ENCODE measurements around the gene PIK3R5. TPM values are rescaled to one million over a fixed set of nuclear protein-coding genes. Genes with fewer than 3 reads are reported as not detected.

PIK3R5 gene
- polyA plus RNA-seq, 1 donor (not counting 4 experiments of a cell fraction or from before 2014, with no cell fraction given): not detected

DNA sequence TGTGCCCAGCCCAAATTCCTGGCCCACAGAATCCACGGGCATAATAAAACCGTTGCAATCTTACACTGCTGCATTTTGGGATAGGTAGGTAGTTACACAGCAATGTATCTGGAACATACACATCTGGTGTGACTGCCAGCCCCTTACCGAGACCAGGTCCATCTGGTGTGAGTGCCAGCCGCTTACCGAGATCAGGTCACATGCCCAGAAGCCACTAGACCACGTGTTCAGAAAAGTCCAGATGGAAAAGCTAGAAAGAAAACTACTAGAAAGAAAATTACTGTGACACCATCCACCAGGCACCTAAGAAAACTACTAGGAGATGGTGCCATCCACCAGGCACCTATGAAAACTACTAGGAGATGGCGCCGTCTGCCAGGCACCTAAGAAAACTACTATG, 19.4 kb downstream of the PIK3R5 start:
- Histone ChIP-seq H3K79me2 (ENCODE audit: control insufficient read depth, insufficient read depth, low read length) (no peaks in the 10 kb centered on the region), H3K36me3 (ENCODE audit: control insufficient read depth in 2 of 2, extremely low read depth in 1 of 2, insufficient read depth in 2 of 2, low read length in 2 of 2) (no peaks in the 10 kb centered on the region), H4K20me1 (ENCODE audit: control insufficient read depth, extremely low read depth, insufficient read depth, low read length) (no peaks in the 10 kb centered on the region), H3K9me1 (ENCODE audit: control insufficient read depth, extremely low read depth, insufficient read depth, low read length) (no peaks in the 10 kb centered on the region), H2AFZ (ENCODE audit: control insufficient read depth, low read length) (no peak overlapping the region), H3K9me3 (ENCODE audit: control insufficient read depth, low read depth, low read length) (no peaks in the 10 kb centered on the region), H3K9ac (ENCODE audit: control insufficient read depth, extremely low read depth, insufficient read depth, low read length) (no peak overlapping the region), H3K27ac (ENCODE audit: control insufficient read depth, insufficient read depth, low read length) (no peak overlapping the region), H3K27me3 (ENCODE audit: control insufficient read depth, extremely low read depth, insufficient read depth, low read length) (no peaks in the 10 kb centered on the region), H3K4me2 (ENCODE audit: control insufficient read depth, extremely low read depth, insufficient read depth, low read depth, low read length) (no peak overlapping the region), H3K4me1 (ENCODE audit: control insufficient read depth, extremely low read depth, insufficient read depth, low read length) (no peaks in the 10 kb centered on the region), H3K4me3 (ENCODE audit: control insufficient read depth in 2 of 3, extremely low read depth in 1 of 3, insufficient read depth in 2 of 3, low read depth in 1 of 3, low read length in 3 of 3) (no peak overlapping the region)
- FAIRE-seq: no peak
- no peak for DNase-seq (ENCODE audit: low read depth, low spot score)
- dilution Hi-C loops (cut with MboI; ENCODE audit: extremely low pct_ligation_motif_present, low sequenced_read_pairs): no loop called here
- TF ChIP-seq CTCF (optimal IDR thresholded peaks at IDR 0.05 in 1 of 3, IDR thresholded peaks at IDR 0.05 in 1 of 3, conservative IDR thresholded peaks at IDR 0.05 in 1 of 3; ENCODE audit: extremely low read depth in 1 of 3, insufficient read depth in 2 of 3, low read length in 3 of 3) (no peak), EZH2 (IDR thresholded peaks at IDR 0.05; ENCODE audit: low read length) (no peak)

DNA sequence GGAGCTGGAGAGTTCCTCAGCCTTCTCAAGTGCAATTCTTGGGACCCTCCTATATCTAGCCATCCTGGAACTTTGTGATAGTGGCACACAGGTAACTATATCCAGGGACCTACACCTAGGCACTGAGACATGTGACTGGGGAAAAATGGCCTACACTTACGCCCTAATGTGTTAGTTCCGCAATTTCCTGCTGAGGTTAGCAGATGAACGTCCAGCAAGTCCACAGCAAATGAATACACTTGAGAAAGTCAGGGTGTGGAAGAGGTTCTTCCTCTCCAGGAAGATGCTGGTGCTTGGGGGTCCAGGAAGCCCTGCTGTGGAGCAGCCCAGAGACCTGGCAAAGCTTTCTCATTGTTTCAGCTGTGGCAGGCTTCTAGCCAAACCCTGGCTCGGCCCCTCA, 20.8 kb downstream of the PIK3R5 start:
- Histone ChIP-seq H3K4me2 (ENCODE audit: control insufficient read depth, extremely low read depth, insufficient read depth, low read depth, low read length) (no peak overlapping the region), H3K9me1 (ENCODE audit: control insufficient read depth, extremely low read depth, insufficient read depth, low read length) (no peaks in the 10 kb centered on the region), H3K27me3 (ENCODE audit: control insufficient read depth, extremely low read depth, insufficient read depth, low read length) (no peaks in the 10 kb centered on the region), H3K9me3 (ENCODE audit: control insufficient read depth, low read depth, low read length) (no peaks in the 10 kb centered on the region), H2AFZ (ENCODE audit: control insufficient read depth, low read length) (no peak overlapping the region), H4K20me1 (ENCODE audit: control insufficient read depth, extremely low read depth, insufficient read depth, low read length) (no peaks in the 10 kb centered on the region), H3K9ac (ENCODE audit: control insufficient read depth, extremely low read depth, insufficient read depth, low read length) (no peak overlapping the region), H3K36me3 (ENCODE audit: control insufficient read depth in 2 of 2, extremely low read depth in 1 of 2, insufficient read depth in 2 of 2, low read length in 2 of 2) (no peaks in the 10 kb centered on the region), H3K4me1 (ENCODE audit: control insufficient read depth, extremely low read depth, insufficient read depth, low read length) (no peaks in the 10 kb centered on the region), H3K79me2 (ENCODE audit: control insufficient read depth, insufficient read depth, low read length) (no peaks in the 10 kb centered on the region), H3K27ac (ENCODE audit: control insufficient read depth, insufficient read depth, low read length) (no peak overlapping the region), H3K4me3 (ENCODE audit: control insufficient read depth in 2 of 3, extremely low read depth in 1 of 3, insufficient read depth in 2 of 3, low read depth in 1 of 3, low read length in 3 of 3) (no peak overlapping the region)
- DNase-seq (ENCODE audit: low read depth, low spot score) (no peak), FAIRE-seq (no peak)
- dilution Hi-C loops (cut with MboI; ENCODE audit: extremely low pct_ligation_motif_present, low sequenced_read_pairs): no loop called here
- TF ChIP-seq EZH2 (IDR thresholded peaks at IDR 0.05; ENCODE audit: low read length) (no peak), CTCF (optimal IDR thresholded peaks at IDR 0.05 in 1 of 3, IDR thresholded peaks at IDR 0.05 in 1 of 3, conservative IDR thresholded peaks at IDR 0.05 in 1 of 3; ENCODE audit: extremely low read depth in 1 of 3, insufficient read depth in 2 of 3, low read length in 3 of 3) (no peak)
